Cardiac muscle cell (in vitro differentiated cells and primary cell): ENCODE data around the gene PID1. TPM values are rescaled to one million over a fixed set of nuclear protein-coding genes. Genes with fewer than 3 reads are reported as not detected.
"Not testable (repeated sequence)": the region's sequence is repeated elsewhere in the genome, so short reads cannot be mapped to it uniquely, and the experiment has no call there.

Experiments
- DNase-seq, 2 donors: peaks; one replicate each; pipeline versions ENCODE4 v3.0.0 to v3.0.0-alpha.2; 2010 to 2017; ENCODE audit warnings: low read depth in 1 of 2, low spot score in 1 of 2
- H3K27ac ChIP-seq: fragments of 200-600 bp; sonication (generic); 2 replicates; pipeline ENCODE4 v1.5.1; 2016
- H3K27me3 ChIP-seq: fragments of 200-600 bp; sonication (generic); 2 replicates; pipeline ENCODE4 v1.6.0; 2016; ENCODE audit warnings: control low read depth
- H3K36me3 ChIP-seq: fragments of 200-600 bp; sonication (generic); 2 replicates; pipeline ENCODE4 v1.5.1; 2016; ENCODE audit warnings: control low read depth
- H3K4me1 ChIP-seq: fragments of 200-600 bp; sonication (generic); 2 replicates; pipeline ENCODE4 v1.8.1; 2017; ENCODE audit warnings: low read depth, mild to moderate bottlenecking, mixed run types
- H3K4me3 ChIP-seq: fragments of 200-600 bp; sonication (generic); 2 replicates; pipeline ENCODE4 v1.5.1; 2016; ENCODE audit warnings: mild to moderate bottlenecking
- H3K9me3 ChIP-seq: fragments of 200-600 bp; sonication (generic); 2 replicates; pipeline ENCODE4 v1.5.1; 2017; ENCODE audit warnings: low read depth, mild to moderate bottlenecking, control low read depth
- polyA plus RNA-seq: library from polyadenylated mRNA; unstranded; fragments of >200 nt; fragmentation: Nextera tagmentation; extraction: Ambion mirVana; gene quantifications from 2 replicates; pipeline ENCODE4 v1.2.1, GENCODE V29; 2016
- total RNA-seq: library from RNA; depleted of rRNA; stranded (reverse); fragments of >200 nt; gene quantifications from 2 replicates; pipeline ENCODE4 v1.2.3, GENCODE V29; 2016
- TF ChIP-seq, protein P1 (sequence below): IDR thresholded peaks from 2 replicates; pipeline ENCODE4 v1.5.1; 2012; ENCODE audit warnings: low read depth, mild to moderate bottlenecking, low read length

Gene PID1
- total and polyA plus RNA-seq, 2 experiments from 2014 or later = 0.42 to 0.43 TPM

- H3K27me3 ChIP-seq = no peaks in the 10 kb centered on the region
- no peaks in the 10 kb centered on the region for H3K4me1 ChIP-seq
- no peak overlapping the region for H3K4me3 ChIP-seq
- H3K27ac ChIP-seq = no peak overlapping the region
- no peak for DNase-seq
- H3K36me3 ChIP-seq = no peaks in the 10 kb centered on the region
- TF ChIP-seq, protein P1, sequence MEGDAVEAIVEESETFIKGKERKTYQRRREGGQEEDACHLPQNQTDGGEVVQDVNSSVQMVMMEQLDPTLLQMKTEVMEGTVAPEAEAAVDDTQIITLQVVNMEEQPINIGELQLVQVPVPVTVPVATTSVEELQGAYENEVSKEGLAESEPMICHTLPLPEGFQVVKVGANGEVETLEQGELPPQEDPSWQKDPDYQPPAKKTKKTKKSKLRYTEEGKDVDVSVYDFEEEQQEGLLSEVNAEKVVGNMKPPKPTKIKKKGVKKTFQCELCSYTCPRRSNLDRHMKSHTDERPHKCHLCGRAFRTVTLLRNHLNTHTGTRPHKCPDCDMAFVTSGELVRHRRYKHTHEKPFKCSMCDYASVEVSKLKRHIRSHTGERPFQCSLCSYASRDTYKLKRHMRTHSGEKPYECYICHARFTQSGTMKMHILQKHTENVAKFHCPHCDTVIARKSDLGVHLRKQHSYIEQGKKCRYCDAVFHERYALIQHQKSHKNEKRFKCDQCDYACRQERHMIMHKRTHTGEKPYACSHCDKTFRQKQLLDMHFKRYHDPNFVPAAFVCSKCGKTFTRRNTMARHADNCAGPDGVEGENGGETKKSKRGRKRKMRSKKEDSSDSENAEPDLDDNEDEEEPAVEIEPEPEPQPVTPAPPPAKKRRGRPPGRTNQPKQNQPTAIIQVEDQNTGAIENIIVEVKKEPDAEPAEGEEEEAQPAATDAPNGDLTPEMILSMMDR = no peak
- no peaks in the 10 kb centered on the region for H3K9me3 ChIP-seq
These were observed 77.8 kb downstream of the PID1 start for GRCh38 chr2:229193281-229193680.

DNA sequence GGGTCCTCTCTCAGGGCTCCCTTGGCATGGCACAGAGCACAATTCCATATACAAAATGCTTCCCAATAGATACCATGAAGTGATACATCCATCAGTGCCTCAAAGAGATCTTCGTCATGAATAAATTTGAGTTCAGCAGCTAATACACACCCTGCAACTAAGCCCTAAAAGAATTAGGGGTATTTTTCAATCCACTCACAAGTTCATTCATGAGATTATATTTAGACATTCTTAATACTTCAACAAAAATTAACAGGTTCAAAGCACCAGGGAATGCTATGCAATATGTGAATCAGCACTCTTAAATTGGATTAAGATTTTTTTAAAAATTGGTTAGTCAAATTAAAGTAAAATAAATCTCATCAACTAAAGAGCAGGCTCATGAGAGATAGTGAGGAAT, 79.7 kb downstream of the PID1 start:
- DNase-seq = no peak
- Histone ChIP-seq H3K4me1 (no peaks in the 10 kb centered on the region), H3K36me3 (no peaks in the 10 kb centered on the region), H3K4me3 (no peak overlapping the region), H3K27ac (no peak overlapping the region), H3K9me3 (no peaks in the 10 kb centered on the region), H3K27me3 (no peaks in the 10 kb centered on the region)
- TF ChIP-seq, protein P1 = no peak

GRCh38 chr2:229187123-229187522, 84.0 kb downstream of the PID1 start:
- not testable (repeated sequence) for H3K4me3 ChIP-seq, H3K4me1 ChIP-seq, H3K27me3 ChIP-seq, DNase-seq, H3K27ac ChIP-seq, H3K36me3 ChIP-seq, H3K9me3 ChIP-seq

GRCh38 chr2:229181641-229182040, 89.4 kb downstream of the PID1 start:
- no peaks in the 10 kb centered on the region for H3K27me3 ChIP-seq
- H3K27ac ChIP-seq = no peak overlapping the region
- DNase-seq = no peak
- no peak overlapping the region for H3K4me3 ChIP-seq
- no peaks in the 10 kb centered on the region for H3K9me3 ChIP-seq
- TF ChIP-seq, protein P1 = no peak
- H3K36me3 ChIP-seq = no peaks in the 10 kb centered on the region
- H3K4me1 ChIP-seq = no peaks in the 10 kb centered on the region

DNA sequence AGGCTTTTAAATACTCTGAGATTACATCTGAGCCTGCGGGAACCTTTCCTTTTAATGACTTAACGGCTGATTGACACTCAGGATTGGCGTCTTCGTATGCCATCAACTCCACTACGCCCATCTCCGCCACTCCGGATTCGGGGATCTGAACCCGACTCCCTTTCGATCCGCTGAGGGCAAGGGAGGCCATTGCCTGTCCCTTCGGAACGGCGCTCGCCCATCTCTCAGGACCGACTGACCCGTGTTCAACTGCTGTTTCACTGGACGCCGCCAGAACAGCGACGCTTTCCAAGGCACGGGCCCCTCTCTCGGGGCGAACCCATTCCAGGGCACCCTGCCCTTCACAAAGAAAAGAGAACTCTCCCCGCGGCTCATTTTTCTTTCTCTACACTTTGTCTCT, 90.4 kb downstream of the PID1 start:
- Histone ChIP-seq H3K36me3 (no peaks in the 10 kb centered on the region), H3K27ac (no peak overlapping the region), H3K27me3 (no peaks in the 10 kb centered on the region), H3K9me3 (no peaks in the 10 kb centered on the region), H3K4me3 (no peak overlapping the region), H3K4me1 (no peaks in the 10 kb centered on the region)
- DNase-seq = no peak
- TF ChIP-seq, protein P1 = no peak

DNA sequence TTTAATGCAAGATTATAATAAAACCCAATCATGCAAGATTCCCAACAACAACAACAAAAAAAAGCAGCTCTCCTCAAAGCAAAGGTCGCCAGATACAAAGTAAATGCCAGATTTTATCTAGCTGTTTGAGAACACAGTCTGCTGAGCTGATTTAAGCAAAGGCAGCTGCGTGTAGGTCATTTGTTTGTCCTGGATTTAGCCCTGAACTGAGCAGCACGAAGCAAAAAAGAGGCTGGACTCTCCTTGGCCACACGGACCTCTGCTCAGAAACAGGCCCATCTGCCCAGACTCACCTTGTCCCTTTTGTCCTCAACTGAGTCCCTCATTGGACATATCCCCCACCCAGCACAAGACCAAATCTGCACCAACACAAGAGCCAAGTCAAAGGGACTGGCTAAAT, 91.5 kb downstream of the PID1 start:
- DNase-seq = no peak
- no peak overlapping the region for H3K4me3 ChIP-seq
- H3K27me3 ChIP-seq = no peaks in the 10 kb centered on the region
- H3K9me3 ChIP-seq = no peaks in the 10 kb centered on the region
- H3K27ac ChIP-seq = no peak overlapping the region
- no peaks in the 10 kb centered on the region for H3K4me1 ChIP-seq
- TF ChIP-seq, protein P1 = no peak
- no peaks in the 10 kb centered on the region for H3K36me3 ChIP-seq
